HG03469 (cell line): Measurements from ENCODE around the gene PRSS38.
"Not testable (repeated sequence)": the region's sequence is repeated elsewhere in the genome, so short reads cannot be mapped to it uniquely, and the experiment has no call there.

Experiments
- ATAC-seq: cut with Tn5 transposase; IDR thresholded peaks from one replicate; pipeline ENCODE4 v1.9.1; 2021; ENCODE audit warnings: mild to moderate bottlenecking, moderate library complexity, moderate number of reproducible peaks; ENCODE audit not compliant: unreplicated experiment

PRSS38 gene

GRCh38 chr1:227838181-227838580, 22.7 kb downstream of the PRSS38 start:
- ATAC-seq = no peak

GRCh38 chr1:227841096-227841495, 25.6 kb downstream of the PRSS38 start:
- ATAC-seq = no peak

GRCh38 chr1:227844320-227845146, 29.1 kb downstream of the PRSS38 start:
- ATAC-seq = no peak

GRCh38 chr1:227845147-227845458, 29.6 kb downstream of the PRSS38 start:
- ATAC-seq = no peak

- no peak for ATAC-seq
Observed at GRCh38 chr1:227845519-227845918, 30.0 kb downstream of the PRSS38 start.

- no peak for ATAC-seq
Observed at GRCh38 chr1:227846265-227846858, 30.9 kb downstream of the PRSS38 start.

GRCh38 chr1:227847046-227847445, 31.6 kb downstream of the PRSS38 start:
- not testable (repeated sequence) for ATAC-seq

GRCh38 chr1:227848430-227848932, 33.0 kb downstream of the PRSS38 start:
- ATAC-seq = no peak

- no peak for ATAC-seq
Observed at GRCh38 chr1:227849251-227849650, 33.8 kb downstream of the PRSS38 start.

GRCh38 chr1:227854189-227854588, 38.7 kb downstream of the PRSS38 start:
- no peak for ATAC-seq

- no peak for ATAC-seq
Observed at GRCh38 chr1:227855687-227856086, 40.2 kb downstream of the PRSS38 start.

- ATAC-seq = no peak
Observed at GRCh38 chr1:227856147-227856858, 40.8 kb downstream of the PRSS38 start.

GRCh38 chr1:227864882-227865281, 49.4 kb downstream of the PRSS38 start:
- no peak for ATAC-seq

GRCh38 chr1:227869279-227869842, 53.9 kb downstream of the PRSS38 start:
- ATAC-seq = no peak

- ATAC-seq = no peak
Observed at GRCh38 chr1:227869851-227870305, 54.4 kb downstream of the PRSS38 start.

- no peak for ATAC-seq
Observed at GRCh38 chr1:227870366-227870765, 54.9 kb downstream of the PRSS38 start.

GRCh38 chr1:227871892-227872291, 56.4 kb downstream of the PRSS38 start:
- ATAC-seq = not testable (repeated sequence)

- ATAC-seq = not testable (repeated sequence)
Observed at GRCh38 chr1:227877810-227878209, 62.3 kb downstream of the PRSS38 start.

- ATAC-seq = no peak
Observed at GRCh38 chr1:227880342-227880924, 65.0 kb downstream of the PRSS38 start.

- ATAC-seq = no peak
Observed at GRCh38 chr1:227883073-227883520, 67.6 kb downstream of the PRSS38 start.
